ENCODE measurements around the gene NFIL3. TPM values are rescaled to one million over a fixed set of nuclear protein-coding genes. Genes with fewer than 3 reads are reported as not detected.

The NFIL3 gene
- total and polyA plus RNA-seq, 2 of the 4 experiments (the other 2 are of a cell fraction): 27.6 to 27.7 TPM

- no peak overlapping the region for H2AK9ac ChIP-seq (replicated peaks; ENCODE audit: low read depth, low read length, poor library complexity)
- dilution Hi-C loops (cut with HindIII; ENCODE audit: low sequenced_read_pairs, unreplicated experiment) (no loop called here), in situ Hi-C loops (cut with MboI; ENCODE audit: low sequenced_read_pairs) (no loop called here), intact Hi-C loops (cut with micrococcal nuclease) (no loop called here)
- CTCF ChIA-PET: no interaction called here
- H3K23ac ChIP-seq (ENCODE audit: low read depth, low read length): no peak overlapping the region
- H3K9me1 ChIP-seq (ENCODE audit: insufficient read depth, low read length): peaks cover 15% of the 10 kb centered on the region
- H3K79me1 ChIP-seq (ENCODE audit: low read depth in 1 of 2, low read length in 2 of 2): peaks cover 34 to 64% of the 10 kb centered on the region in 2 experiments
- H3K4ac ChIP-seq (ENCODE audit: low read depth, low read length): peak overlapping the region; percentile 54
- no peak overlapping the region for H3K9ac ChIP-seq (ENCODE audit: low read depth, low read length)
- H3K27ac ChIP-seq (ENCODE audit: insufficient read depth, low read length): 0 out of 2 replicates have a peak overlapping the region, but pooled peaks have one; percentile 41
- H2BK120ac ChIP-seq (ENCODE audit: low read depth, low read length): no peak overlapping the region
- ATAC-seq (ENCODE audit: low read depth) (no peak; the same call in 1 of the 2 replicates), DNase-seq (no peak)
- H3K9me3 ChIP-seq (ENCODE audit: control insufficient read depth, insufficient read depth, low read length): no peaks in the 10 kb centered on the region
- H3K27me3 ChIP-seq (ENCODE audit: control insufficient read depth, insufficient read depth, low read length): no peaks in the 10 kb centered on the region
- no peak overlapping the region for H2BK20ac ChIP-seq (ENCODE audit: low read depth, low read length)
- H3K18ac ChIP-seq (ENCODE audit: low read depth, low read length): no peak overlapping the region
- H3K4me3 ChIP-seq (ENCODE audit: insufficient read depth, low read depth, low read length): no peak overlapping the region
- BruUV-seq (replicated peaks): no TSS peak
- H3K36me3 ChIP-seq (ENCODE audit: control insufficient read depth, insufficient read depth, low read length): peaks cover 32% of the 10 kb centered on the region
- 0 out of 4 replicates have a peak overlapping the region, but pooled peaks of 1 of the 2 experiments have one; percentile 44 for H4K8ac ChIP-seq (ENCODE audit: low read depth in 2 of 2, low read length in 2 of 2)
- H2AK5ac ChIP-seq (ENCODE audit: low read depth, low read length): 0 out of 2 replicates have a peak overlapping the region, but pooled peaks have one; percentile 65
- no peak overlapping the region for H2BK15ac ChIP-seq (ENCODE audit: low read depth, low read length)
- H4K20me1 ChIP-seq (ENCODE audit: insufficient read depth, low read length): peaks cover 38% of the 10 kb centered on the region
- H3K14ac ChIP-seq (replicated peaks; ENCODE audit: low read depth, low read length): no peak overlapping the region
- H4K5ac ChIP-seq (ENCODE audit: low read depth, low read length): no peak overlapping the region
- no peak overlapping the region for H3K4me2 ChIP-seq (ENCODE audit: low read depth, low read length)
- H3K4me1 ChIP-seq (ENCODE audit: control insufficient read depth, insufficient read depth, low read length): peaks cover 9% of the 10 kb centered on the region
- no peak overlapping the region for H2AFZ ChIP-seq (replicated peaks; ENCODE audit: low read length, poor library complexity)
- H3K56ac ChIP-seq (ENCODE audit: extremely low read depth, insufficient read depth, low read length): no peak overlapping the region
- TF ChIP-seq CEBPB (IDR thresholded peaks at IDR 0.05; ENCODE audit: low read depth, low read length): no peak
- TF ChIP-seq MAFK (IDR thresholded peaks at IDR 0.05; ENCODE audit: low read depth, low read length): no peak
- TF ChIP-seq RCOR1 (IDR thresholded peaks at IDR 0.05; ENCODE audit: insufficient replicate concordance, low read length): no peak
- no peak for TF ChIP-seq CHD1 (IDR thresholded peaks at IDR 0.05; ENCODE audit: low read depth, low read length)
- no peak for TF ChIP-seq BHLHE40 (IDR thresholded peaks at IDR 0.05; ENCODE audit: low read depth, low read length)
- TF ChIP-seq CTCF (conservative IDR thresholded peaks at IDR 0.05; ENCODE audit: low read depth, low read length): no peak
- no CpG with 5 or more reads among the region's 12 CpGs for WGBS, 2 experiments (ENCODE audit: extremely low coverage in 2 of 2, insufficient read length in 1 of 2)
- POLR2A ChIA-PET (ENCODE audit: unreplicated experiment): no interaction called here
- H2BK5ac ChIP-seq (ENCODE audit: low read depth, low read length, poor library complexity, severe bottlenecking): peak overlapping the region; percentile 10
- H4K91ac ChIP-seq (ENCODE audit: insufficient read depth, low read depth, low read length): no peak overlapping the region
Measured at GRCh38 chr9:91407580-91408318, 15.9 kb downstream of the NFIL3 start.
